Activated naive CD8-positive, alpha-beta T cell (primary cell): ENCODE data around the gene SMAD4.

Experiments used
- H3K27ac Mint-ChIP-seq: one replicate; pipeline ENCODE4 v1.8.0; 2021; ENCODE audit warnings: mixed read lengths
- H3K27me3 Mint-ChIP-seq: one replicate; pipeline ENCODE4 v1.8.0; 2021; ENCODE audit warnings: mixed read lengths
- H3K36me3 Mint-ChIP-seq: one replicate; pipeline ENCODE4 v1.8.0; 2021; ENCODE audit warnings: mixed read lengths
- H3K4me1 Mint-ChIP-seq: one replicate; pipeline ENCODE4 v1.8.0; 2021; ENCODE audit warnings: low read depth, mixed read lengths
- H3K4me3 Mint-ChIP-seq: one replicate; pipeline ENCODE4 v1.8.0; 2021; ENCODE audit warnings: mild to moderate bottlenecking, mixed read lengths
- H3K9me3 Mint-ChIP-seq: one replicate; pipeline ENCODE4 v1.8.0; 2021; ENCODE audit warnings: low read depth, mixed read lengths

The SMAD4 gene

DNA sequence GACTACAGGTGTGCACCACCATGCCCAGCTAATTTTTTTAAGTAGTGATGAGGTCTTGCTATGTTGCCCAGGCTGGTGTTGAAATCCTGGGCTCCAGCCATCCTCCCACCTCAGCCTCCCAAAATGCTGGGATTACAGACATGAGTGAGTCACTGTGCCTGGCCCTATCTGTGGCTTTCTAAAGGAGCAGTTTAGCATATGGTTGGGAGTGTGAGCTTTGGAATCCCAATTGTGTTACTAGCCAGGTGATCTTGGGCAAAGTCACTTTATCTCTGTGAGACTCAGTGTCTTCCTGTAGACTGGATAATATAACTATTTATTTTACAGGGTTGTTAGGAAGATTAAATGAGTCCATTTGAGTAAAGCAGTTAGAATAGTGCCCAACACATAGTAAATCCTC, 19.8 kb upstream of the SMAD4 start:
- no peaks in the 10 kb centered on the region for H3K4me1 Mint-ChIP-seq
- peaks cover 2% of the 10 kb centered on the region for H3K36me3 Mint-ChIP-seq
- H3K27me3 Mint-ChIP-seq, result no peaks in the 10 kb centered on the region
- H3K4me3 Mint-ChIP-seq, result no peak overlapping the region
- no peaks in the 10 kb centered on the region for H3K9me3 Mint-ChIP-seq
- H3K27ac Mint-ChIP-seq, result no peak overlapping the region

DNA sequence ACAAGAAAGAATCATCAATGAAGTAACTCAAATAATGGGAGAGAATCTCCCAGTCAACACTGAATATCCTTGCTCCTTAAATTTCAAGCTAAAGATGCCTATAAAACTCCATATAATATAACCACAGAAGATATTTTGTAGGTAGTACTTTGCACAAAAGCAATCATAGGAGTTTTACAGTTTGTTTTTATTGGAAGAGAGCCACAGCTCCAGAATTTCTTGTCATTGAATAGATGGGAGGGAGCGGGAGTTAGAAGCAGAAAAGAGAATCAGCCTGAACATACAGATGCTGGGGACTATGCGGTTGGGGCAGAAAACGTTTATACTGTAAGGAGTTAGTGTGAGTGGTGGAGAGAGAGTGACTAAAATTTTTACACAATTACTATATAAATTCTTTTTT, 18.3 kb upstream of the SMAD4 start:
- Mint-ChIP-seq H3K36me3 (peaks cover 2% of the 10 kb centered on the region), H3K4me3 (no peak overlapping the region)

DNA sequence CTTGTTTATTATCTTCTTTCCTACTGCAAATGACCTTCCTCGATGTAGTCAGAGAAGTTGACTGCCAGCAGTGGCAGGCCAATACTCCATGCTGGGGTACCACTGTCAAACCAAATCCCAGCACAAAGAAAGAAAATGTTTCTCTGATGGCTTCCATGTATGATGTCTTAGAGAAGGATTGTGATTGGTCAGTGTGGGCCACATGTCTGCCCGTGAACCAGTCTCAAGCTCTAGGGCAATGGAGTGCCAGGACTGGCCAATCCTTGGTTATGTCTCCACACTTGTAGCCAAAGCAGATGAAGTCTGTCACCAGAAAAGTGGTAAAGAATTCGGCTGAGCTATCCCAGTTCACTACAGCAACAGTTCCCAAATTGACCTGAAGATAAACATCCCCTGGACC, 17.6 kb upstream of the SMAD4 start:
- no peak overlapping the region for H3K4me3 Mint-ChIP-seq
- H3K27ac Mint-ChIP-seq, result no peak overlapping the region
- no peaks in the 10 kb centered on the region for H3K9me3 Mint-ChIP-seq
- H3K36me3 Mint-ChIP-seq, result peaks cover 2% of the 10 kb centered on the region
- H3K4me1 Mint-ChIP-seq, result no peaks in the 10 kb centered on the region
- no peaks in the 10 kb centered on the region for H3K27me3 Mint-ChIP-seq

More for the DNA sequence above, 18.3 kb upstream of the SMAD4 start:
- no peaks in the 10 kb centered on the region for H3K27me3 Mint-ChIP-seq
- H3K27ac Mint-ChIP-seq, result no peak overlapping the region
- no peaks in the 10 kb centered on the region for H3K4me1 Mint-ChIP-seq
- no peaks in the 10 kb centered on the region for H3K9me3 Mint-ChIP-seq

DNA sequence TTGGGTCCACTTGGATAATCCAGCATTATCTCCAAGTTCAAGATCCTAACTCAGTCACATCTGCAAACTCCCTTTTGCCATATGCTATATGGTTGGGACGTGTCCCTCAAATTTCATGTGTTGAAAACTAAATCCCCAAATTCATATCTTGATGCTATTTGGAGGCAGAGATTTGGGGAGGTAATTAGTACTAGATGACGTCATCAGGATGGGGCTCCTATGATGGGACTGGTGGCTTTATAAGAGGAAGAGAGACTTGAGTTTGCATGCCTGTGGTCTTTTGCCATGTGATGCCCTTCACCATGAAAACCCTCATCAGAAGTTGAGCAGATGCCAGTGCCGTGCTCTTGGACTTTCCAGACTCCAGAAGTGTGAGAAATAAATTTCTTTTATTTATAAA, 16.8 kb upstream of the SMAD4 start:
- Mint-ChIP-seq H3K9me3 (no peaks in the 10 kb centered on the region), H3K27ac (no peak overlapping the region), H3K36me3 (peaks cover 2% of the 10 kb centered on the region), H3K4me3 (no peak overlapping the region), H3K4me1 (no peaks in the 10 kb centered on the region), H3K27me3 (no peaks in the 10 kb centered on the region)

DNA sequence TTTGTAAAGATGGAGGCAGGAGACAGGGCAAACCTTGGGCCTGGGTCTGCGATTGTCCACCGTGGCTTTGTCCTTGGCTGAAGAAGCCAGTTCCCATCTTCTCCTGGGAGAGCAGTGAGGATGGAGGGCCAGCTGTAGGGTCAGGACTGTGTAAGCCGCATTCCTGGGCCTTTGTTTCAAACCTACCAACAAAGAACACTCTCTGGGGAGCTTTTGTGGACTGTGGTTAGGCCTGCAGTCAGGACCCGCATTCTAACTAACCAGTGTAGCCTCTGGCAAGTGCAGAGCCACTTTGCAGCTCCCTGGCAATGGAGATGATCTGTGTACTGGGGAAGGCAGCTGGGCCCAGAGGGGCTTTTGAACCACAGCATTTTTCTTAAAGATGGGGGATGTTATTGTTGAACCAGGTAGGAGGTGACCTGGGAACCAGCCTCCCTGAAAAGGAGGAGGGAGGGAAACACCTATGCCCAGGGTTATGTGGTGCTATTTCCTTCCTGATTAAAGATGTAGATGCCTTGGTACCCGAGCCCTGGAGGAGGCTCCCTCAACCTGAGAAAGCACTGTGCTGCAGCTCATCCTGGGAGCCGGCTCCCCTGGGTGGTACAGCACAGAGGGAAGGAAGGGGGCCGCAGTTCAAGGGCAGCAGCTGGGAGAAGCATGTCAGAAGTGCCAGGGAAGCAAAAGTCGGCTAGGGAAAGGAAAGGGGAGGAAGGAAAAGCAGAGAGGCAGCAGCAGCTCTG, 12.7 kb upstream of the SMAD4 start:
- H3K27me3 Mint-ChIP-seq, result no peaks in the 10 kb centered on the region
- peaks cover 4% of the 10 kb centered on the region for H3K36me3 Mint-ChIP-seq
- H3K9me3 Mint-ChIP-seq, result no peaks in the 10 kb centered on the region
- H3K27ac Mint-ChIP-seq, result no peak overlapping the region
- H3K4me1 Mint-ChIP-seq, result no peaks in the 10 kb centered on the region
- no peak overlapping the region for H3K4me3 Mint-ChIP-seq

DNA sequence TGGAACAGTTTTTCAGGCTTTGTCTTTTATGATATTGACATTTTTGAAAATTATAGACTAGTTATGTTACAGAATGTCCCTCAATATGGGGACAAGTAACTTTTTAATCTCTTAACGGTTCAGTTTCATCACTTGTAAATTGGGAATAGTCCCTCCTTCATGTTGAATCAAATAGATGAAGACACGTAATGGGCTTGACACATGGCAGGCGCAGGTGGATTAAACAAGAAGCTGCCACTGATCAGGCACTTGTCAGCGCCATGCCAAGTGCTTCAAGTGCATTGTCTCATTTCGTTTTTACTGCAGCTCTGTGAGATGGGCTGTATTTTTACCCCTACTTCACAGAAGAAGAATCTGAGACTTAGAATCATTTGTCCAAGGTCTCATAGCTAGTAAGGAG, 9.5 kb upstream of the SMAD4 start:
- Mint-ChIP-seq H3K9me3 (peaks cover 5% of the 10 kb centered on the region), H3K27ac (no peak overlapping the region), H3K36me3 (peaks cover 8% of the 10 kb centered on the region), H3K4me3 (no peak overlapping the region), H3K27me3 (no peaks in the 10 kb centered on the region), H3K4me1 (peaks cover 4% of the 10 kb centered on the region)

DNA sequence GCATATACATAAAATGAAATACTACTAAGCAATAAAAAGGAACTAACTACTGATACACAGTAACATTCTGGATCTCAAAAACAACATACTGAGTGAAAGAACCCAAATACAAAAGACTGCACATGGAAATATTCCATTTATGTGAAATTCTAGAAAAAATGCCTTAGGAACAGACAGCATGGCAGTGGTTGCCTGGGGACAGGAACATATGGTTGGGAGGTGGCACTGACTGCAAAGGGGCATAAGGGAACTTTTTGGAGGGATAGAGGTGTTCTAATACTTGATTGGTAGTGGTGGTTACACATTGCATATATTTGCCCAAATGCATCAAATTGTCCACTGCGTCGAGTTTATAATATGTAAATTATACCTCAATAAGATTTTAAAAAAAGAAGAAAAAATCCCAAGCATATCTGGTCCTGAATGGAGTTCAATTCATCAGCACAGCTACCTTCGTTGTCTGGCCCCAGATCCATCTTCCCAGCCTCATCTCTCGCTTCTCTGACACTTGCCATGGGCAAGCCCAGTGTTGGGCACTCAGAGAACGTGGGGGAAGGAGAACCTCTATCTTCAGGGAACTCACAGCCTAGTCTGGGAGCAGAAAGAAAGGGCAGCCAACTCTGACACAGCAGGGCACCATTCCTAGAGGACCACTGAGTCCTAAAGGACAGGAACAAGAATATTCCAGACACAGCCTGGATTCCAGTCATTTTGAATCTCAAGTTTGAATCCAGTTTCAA, 8.6 kb upstream of the SMAD4 start:
- Mint-ChIP-seq H3K27ac (no peak overlapping the region), H3K27me3 (no peaks in the 10 kb centered on the region)

DNA sequence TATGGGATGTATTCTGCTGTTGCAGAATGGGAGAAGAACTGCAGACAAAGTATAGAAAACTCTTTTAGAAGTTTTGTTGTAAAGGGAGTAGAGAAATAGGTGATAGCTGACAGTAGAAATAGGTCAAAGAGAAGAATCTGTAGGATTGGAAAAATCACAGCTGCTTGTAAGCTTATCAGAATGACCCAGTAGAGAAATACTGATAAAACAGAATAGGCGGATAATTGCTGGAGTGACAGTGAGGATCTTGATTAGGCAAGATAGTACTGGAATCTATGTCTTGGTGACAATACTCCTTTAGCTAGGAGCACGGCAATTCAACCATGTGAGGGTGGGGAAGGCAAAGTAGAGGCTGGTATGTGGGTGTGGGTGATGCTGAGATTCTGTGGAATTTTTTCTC, 4.5 kb upstream of the SMAD4 start:
- Mint-ChIP-seq H3K27me3 (no peaks in the 10 kb centered on the region), H3K27ac (no peak overlapping the region), H3K4me1 (peaks cover 31% of the 10 kb centered on the region), H3K4me3 (no peak overlapping the region), H3K9me3 (peaks cover 5% of the 10 kb centered on the region), H3K36me3 (peaks cover 8% of the 10 kb centered on the region)

More for the DNA sequence above, 8.6 kb upstream of the SMAD4 start:
- Mint-ChIP-seq H3K36me3 (peaks cover 8% of the 10 kb centered on the region), H3K9me3 (peaks cover 5% of the 10 kb centered on the region), H3K4me1 (peaks cover 4% of the 10 kb centered on the region), H3K4me3 (no peak overlapping the region)

DNA sequence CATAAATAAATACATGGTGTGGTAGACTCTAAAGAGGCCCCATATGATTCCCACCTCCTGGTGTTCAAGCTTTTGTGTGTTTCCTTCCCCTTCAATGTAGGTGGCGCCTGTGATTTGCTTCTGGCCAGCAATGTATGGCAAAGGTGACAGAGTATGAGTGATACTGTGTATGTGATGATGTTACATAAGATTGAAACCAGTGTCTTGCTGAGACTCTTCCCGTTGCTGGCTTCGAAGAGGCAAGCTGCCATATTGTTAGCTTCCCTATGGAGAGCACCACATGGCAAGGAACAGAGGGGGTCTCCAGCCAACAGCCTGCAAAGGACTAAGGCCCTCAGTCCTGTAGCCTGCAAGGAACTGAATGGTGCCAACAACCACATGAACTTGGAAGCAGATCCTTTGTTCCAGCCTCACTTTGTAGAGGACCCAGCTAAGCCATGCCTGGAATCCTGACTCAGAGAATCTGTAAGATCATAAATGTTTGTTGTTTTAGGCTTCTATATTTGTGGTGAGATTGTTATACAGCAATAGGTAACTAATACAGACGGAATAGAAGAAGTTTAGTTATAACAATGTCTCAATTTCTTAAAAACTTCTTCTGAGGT, 1.7 kb upstream of the SMAD4 start:
- H3K27ac Mint-ChIP-seq, result peak overlapping the region; percentile 30
- peaks cover 4% of the 10 kb centered on the region for H3K9me3 Mint-ChIP-seq
- peak overlapping the region; percentile 95 for H3K4me3 Mint-ChIP-seq
- H3K4me1 Mint-ChIP-seq, result peaks cover 49% of the 10 kb centered on the region
- peaks cover 5% of the 10 kb centered on the region for H3K36me3 Mint-ChIP-seq
- no peaks in the 10 kb centered on the region for H3K27me3 Mint-ChIP-seq

DNA sequence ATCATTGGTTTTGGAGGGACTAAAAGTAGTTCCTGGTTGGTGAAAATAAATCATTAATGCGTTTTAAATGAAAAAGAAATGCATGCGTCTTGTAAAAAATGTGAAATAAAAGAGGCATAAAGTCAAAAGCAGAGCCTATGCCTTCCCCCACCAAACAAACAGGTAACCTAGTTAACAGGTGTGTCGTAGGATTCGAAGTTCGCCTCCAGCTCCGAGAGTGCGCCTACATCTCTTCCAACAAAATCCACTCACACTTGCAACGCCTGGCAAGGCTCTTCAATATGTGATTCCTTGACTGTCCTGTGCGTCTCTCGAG, 677 bp upstream of the SMAD4 start:
- no peaks in the 10 kb centered on the region for H3K27me3 Mint-ChIP-seq
- peaks cover 54% of the 10 kb centered on the region for H3K4me1 Mint-ChIP-seq
- peak overlapping the region; percentile 95 for H3K4me3 Mint-ChIP-seq
- peak overlapping the region; percentile 92 for H3K27ac Mint-ChIP-seq
- no peaks in the 10 kb centered on the region for H3K9me3 Mint-ChIP-seq
- H3K36me3 Mint-ChIP-seq, result no peaks in the 10 kb centered on the region

DNA sequence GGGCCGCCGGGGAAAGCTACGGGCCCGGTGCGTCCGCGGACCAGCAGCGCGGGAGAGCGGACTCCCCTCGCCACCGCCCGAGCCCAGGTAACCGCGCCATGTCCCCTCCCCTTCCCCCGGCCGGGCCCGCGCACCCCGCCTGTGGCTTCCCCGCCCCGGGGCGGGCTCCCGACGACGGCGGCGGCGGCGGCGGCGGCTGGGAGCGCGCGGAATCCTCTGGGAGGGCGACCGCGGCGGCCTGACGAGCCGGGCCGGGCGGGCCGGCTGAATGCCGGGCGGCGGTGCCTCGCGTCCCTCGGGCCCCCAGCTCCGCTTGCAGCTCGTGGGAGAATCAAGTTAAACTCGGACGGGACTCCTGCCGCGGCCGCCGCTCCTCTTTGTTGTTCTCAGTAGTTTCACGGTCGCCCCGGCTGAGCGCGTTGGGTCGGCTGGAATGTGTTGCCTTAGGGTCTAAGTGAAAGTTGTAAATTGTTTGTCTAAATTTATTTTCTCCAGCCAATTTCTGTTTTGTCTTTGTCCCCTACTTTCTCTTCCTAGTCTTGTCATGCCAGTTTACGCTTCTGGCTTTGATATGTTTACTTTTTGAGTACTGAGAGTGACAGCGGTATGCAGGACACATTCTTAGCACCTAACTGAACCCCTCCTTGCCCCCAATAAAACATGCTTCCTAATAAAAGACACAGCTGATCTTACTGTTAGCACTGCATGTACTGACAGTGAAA, 685 bp downstream of the SMAD4 start:
- Mint-ChIP-seq H3K9me3 (no peaks in the 10 kb centered on the region), H3K4me3 (peak overlapping the region; percentile 99), H3K36me3 (no peaks in the 10 kb centered on the region), H3K27ac (peak overlapping the region; percentile 97), H3K27me3 (no peaks in the 10 kb centered on the region), H3K4me1 (peaks cover 67% of the 10 kb centered on the region)

DNA sequence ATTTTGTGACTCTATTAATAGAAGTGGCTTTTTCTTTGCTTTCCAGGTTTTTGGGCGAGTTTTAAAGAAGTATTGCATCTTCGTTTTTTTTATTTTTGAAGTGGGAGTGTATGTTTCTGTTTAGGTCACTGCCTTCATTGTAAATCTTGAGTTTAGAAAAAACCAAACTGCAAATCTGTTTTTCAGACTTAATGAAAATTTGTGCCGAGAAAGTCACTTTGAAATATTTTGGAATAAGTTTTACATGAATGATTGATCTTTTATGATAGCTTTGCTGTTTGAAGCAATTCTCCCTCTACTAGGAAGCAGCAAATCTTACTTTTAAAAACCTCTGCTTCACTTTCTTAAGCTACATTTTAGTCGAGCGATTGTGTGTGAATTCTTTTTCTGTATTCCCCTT, 2.2 kb downstream of the SMAD4 start:
- no peaks in the 10 kb centered on the region for H3K27me3 Mint-ChIP-seq
- peak overlapping the region; percentile 99 for H3K4me3 Mint-ChIP-seq
- H3K36me3 Mint-ChIP-seq, result no peaks in the 10 kb centered on the region
- peak overlapping the region; percentile 10 for H3K27ac Mint-ChIP-seq
- H3K9me3 Mint-ChIP-seq, result no peaks in the 10 kb centered on the region
- peaks cover 79% of the 10 kb centered on the region for H3K4me1 Mint-ChIP-seq

DNA sequence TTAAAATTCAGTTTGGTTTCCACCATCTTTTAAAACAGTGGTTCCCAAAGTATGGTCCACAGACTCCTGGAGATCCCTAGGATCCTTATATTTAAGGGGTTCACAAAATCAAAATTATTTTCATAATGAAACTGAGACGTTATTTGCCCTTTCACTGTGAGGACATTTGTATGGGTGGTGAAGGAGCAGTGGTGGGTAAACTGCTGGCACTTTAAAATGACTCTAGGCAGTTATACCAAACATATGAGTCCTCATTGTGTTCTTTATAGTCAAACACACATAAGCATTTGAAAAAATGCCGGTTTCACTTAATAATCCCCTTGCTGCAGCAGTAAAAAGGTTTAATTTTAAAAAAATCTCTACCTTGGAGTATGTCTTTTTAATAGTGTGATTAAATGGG, 7.2 kb downstream of the SMAD4 start:
- no peaks in the 10 kb centered on the region for H3K27me3 Mint-ChIP-seq
- no peaks in the 10 kb centered on the region for H3K9me3 Mint-ChIP-seq
- peak overlapping the region; percentile 61 for H3K27ac Mint-ChIP-seq
- peak overlapping the region; percentile 30 for H3K4me3 Mint-ChIP-seq
- H3K4me1 Mint-ChIP-seq, result peaks cover 93% of the 10 kb centered on the region
- H3K36me3 Mint-ChIP-seq, result no peaks in the 10 kb centered on the region

DNA sequence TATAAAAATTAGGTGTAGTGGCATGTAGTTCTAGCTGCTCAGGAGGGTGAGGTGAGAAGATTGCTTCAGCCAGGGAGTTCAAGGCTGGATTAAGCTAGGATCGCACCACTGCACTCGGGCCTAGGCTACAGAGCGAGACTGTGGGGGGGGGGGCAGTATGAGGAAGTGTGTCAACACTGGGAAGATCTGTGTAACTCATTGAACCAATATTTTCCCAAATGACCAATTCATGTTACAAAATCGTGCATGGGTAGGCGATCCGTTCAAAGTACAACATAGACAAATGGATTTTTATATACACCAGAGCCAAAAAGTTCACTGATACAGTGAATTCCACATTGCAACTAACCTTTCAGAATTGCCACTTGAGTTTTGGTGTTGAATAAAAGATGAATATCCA, 8.1 kb downstream of the SMAD4 start:
- peak overlapping the region; percentile 30 for H3K4me3 Mint-ChIP-seq

More for the DNA sequence above, 8.1 kb downstream of the SMAD4 start:
- H3K27me3 Mint-ChIP-seq, result no peaks in the 10 kb centered on the region
- no peaks in the 10 kb centered on the region for H3K9me3 Mint-ChIP-seq
- H3K36me3 Mint-ChIP-seq, result no peaks in the 10 kb centered on the region
- peaks cover 94% of the 10 kb centered on the region for H3K4me1 Mint-ChIP-seq
- H3K27ac Mint-ChIP-seq, result peak overlapping the region; percentile 61
